Uterus (tissue), 2 donors: ENCODE measurements around the gene ADCY2.

Experiments
- POLR2A ChIP-seq, 2 donors: fragments of 450-650 bp; IDR thresholded peaks; one replicate each; pipeline ENCODE4 v1.6.1; 2016; ENCODE audit warnings: antibody characterized with exemption in 2 of 2, mild to moderate bottlenecking in 1 of 2, moderate library complexity in 1 of 2
- TF ChIP-seq, protein P1 (sequence below), 4 experiments: fragments of 200-600 bp in 2 of 4; fragments of 450-650 bp in 2 of 4; sonication (generic) in 2 of 4; IDR thresholded peaks; one replicate each; pipeline ENCODE4 v1.5.1; 2016 to 2019; ENCODE audit warnings: antibody characterized with exemption in 4 of 4, mild to moderate bottlenecking in 2 of 4, moderate library complexity in 1 of 4

DNA sequence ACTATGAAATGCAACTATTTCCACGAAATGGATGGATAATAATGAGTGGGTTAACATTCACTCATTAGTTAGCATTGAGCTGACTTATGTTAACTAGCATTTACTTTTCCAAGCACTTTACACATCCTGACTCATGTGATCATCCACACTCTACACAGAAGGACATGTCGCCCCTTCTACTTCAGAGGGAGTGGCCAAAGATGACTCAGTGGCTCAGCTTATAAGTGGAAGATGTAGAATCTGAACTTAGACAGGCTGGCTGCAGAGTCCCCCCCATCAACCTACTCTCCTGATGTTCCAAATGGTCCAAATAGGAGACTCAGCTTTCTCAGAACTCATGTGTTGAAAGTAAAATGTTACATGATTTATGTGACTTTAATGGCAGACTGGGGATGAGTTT is 146.0 kb downstream of the ADCY2 start:
- TF ChIP-seq, protein P1, sequence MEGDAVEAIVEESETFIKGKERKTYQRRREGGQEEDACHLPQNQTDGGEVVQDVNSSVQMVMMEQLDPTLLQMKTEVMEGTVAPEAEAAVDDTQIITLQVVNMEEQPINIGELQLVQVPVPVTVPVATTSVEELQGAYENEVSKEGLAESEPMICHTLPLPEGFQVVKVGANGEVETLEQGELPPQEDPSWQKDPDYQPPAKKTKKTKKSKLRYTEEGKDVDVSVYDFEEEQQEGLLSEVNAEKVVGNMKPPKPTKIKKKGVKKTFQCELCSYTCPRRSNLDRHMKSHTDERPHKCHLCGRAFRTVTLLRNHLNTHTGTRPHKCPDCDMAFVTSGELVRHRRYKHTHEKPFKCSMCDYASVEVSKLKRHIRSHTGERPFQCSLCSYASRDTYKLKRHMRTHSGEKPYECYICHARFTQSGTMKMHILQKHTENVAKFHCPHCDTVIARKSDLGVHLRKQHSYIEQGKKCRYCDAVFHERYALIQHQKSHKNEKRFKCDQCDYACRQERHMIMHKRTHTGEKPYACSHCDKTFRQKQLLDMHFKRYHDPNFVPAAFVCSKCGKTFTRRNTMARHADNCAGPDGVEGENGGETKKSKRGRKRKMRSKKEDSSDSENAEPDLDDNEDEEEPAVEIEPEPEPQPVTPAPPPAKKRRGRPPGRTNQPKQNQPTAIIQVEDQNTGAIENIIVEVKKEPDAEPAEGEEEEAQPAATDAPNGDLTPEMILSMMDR (IDR thresholded peaks at IDR 0.05) = no peak
- no peak for TF ChIP-seq POLR2A (IDR thresholded peaks at IDR 0.05)
